Ramos (cell line): ENCODE data around the gene ZNF711.
"Not testable (repeated sequence)": the region's sequence is repeated elsewhere in the genome, so short reads cannot be mapped to it uniquely, and the experiment has no call there.

Source experiments
- in situ Hi-C: fragments of 300-500 bp; cut with MboI; formaldehyde crosslinking; loops from one replicate; pipeline ENCODE4 v1.14.3; 2022; ENCODE audit warnings: low sequenced_read_pairs; ENCODE audit not compliant: unreplicated experiment

Gene ZNF711

DNA sequence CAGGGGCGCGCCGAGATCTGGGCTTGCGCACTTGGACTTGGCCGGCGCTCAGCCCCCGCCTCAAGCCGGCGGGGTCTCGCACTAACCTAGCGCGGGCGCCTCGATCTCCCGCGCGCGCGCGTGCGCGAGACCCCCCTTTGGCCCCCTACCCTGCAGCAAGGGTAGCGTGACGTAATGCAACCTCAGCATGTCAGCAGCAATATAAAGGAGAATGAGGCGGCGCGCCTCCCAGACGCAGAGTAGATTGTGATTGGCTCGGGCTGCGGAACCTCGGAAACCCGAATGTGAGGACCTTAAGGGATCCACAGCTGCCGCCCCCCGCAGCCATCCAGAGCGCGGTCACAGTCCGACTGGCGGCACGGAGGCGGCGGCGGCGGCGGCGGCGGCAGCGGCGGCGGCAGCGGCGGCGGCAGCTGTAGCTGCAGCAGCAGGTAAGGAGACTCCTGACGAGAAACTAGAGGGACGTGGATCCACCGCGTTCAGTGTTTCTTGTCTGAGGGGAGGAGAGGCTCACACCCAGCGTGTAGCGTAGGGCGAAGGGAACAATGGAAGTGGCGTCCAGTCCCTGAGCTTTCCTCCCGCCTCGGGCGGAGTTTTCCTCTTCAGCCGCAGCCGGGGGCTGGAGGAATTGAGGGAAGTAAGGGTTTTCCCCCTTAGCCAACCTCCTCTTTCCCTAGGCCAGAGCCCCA lies at the start of gene ZNF711, which contains the start of gene SATL1:
Gene ZNF711 (plus strand): TSS at position 231 of the 689 bp plus-strand sequence. CDS start 3,582 bp downstream, outside the sequence.
Gene SATL1 (minus strand): TSS at position 19 of the 689 bp plus-strand sequence. CDS start 134,811 bp downstream, outside the sequence.
- in situ Hi-C loops, result no loop called here

DNA sequence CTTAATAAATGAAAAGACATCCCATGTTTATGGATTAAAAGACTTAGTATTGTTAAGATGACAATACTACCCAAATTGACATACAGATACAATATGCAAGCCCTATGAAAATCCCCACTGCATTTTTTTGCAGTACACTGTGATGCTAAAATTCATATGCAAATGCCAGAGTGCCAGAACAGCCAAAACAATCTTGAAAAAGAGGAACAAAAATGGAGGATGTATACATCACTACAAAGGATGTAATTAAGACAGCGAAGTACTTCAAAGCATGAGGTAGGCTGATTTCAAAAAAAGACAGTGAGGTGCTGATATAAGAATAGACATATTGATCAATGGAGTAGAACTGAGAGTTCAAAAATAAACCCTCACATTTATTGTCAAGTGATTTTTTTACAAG lies 47.5 kb upstream of the ZNF711 start:
- in situ Hi-C loops, result no loop called here

GRCh38 chrX:85203461-85203970 lies 40.3 kb upstream of the ZNF711 start:
- in situ Hi-C loops, result no loop called here

DNA sequence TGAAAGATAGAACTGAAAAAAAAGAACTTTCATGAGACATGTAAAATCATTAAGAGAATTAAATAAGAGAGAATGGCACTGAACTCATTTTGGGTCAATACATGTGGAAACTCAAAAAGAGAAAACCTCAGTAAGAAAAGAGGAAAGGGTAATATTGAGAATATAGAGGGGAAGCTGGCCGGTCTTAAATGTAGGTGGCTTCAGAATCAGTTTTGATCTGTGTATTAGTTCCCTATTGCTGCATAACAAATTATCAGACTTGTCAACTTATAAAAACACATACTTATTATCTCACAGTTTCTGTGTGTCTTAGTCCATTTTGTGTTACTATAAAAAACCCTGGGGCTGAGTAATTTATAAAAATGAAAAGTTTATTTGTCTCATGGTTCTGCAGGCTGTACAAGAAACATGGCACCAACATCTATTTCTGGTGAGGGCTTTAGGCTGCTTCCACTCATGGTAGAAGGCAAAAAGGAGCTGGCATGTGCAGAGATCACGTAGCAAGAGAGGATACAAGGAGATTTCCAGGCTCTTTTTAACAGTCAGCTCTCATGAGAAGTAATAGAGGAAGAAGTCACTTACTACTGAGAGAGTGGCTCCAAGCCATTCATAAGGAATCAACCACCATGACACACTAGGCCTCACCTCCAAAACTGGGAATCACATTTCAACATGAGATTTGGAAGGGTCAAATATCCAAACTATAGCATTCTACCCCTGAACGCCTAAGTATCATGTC lies 29.8 kb upstream of the ZNF711 start:
- in situ Hi-C loops, result no loop called here

DNA sequence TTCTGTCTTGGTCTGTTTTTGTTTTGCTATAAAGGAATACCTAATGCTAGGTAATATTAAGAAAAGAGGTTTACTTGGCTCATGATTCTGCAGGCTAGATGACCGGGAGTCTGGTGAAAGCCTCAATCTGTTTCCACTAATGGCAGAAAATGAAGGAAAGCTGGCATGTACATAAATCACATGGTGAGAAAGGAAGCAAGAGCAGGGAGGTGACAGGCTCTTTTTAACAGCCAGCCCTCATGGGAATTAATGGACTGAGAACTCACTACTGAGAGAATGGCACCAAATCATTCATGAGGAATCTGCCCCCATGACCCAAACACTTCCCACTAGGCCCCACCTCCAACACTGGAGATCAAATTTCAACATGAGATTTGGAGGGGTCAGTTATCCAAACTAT lies 27.8 kb upstream of the ZNF711 start:
- in situ Hi-C loops, result no loop called here

DNA sequence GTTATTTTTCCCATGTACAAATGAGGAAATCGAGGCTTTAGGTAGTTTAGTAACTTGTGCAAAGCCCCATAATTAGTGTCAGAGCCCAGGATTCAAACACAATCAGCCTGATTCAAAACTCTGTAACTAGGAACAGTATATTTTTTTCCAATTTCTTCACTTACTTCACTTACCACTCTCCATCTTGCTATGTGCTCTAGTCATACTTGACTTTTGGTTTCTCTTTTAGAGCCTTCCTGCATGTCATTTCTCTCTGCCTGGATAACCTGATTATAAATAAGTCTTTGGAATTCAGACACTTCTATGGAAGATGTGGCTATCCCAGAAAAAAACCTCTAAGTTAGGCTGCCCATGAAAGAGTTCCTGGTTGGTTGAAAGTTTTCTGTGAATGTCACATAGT lies 22.4 kb upstream of the ZNF711 start:
- in situ Hi-C loops, result no loop called here

- in situ Hi-C loops, result no loop called here
Observed at GRCh38 chrX:85223359-85223758, 20.4 kb upstream of the ZNF711 start.

- in situ Hi-C loops, result no loop called here
Observed at GRCh38 chrX:85243155-85243554, 636 bp upstream of the ZNF711 start.

DNA sequence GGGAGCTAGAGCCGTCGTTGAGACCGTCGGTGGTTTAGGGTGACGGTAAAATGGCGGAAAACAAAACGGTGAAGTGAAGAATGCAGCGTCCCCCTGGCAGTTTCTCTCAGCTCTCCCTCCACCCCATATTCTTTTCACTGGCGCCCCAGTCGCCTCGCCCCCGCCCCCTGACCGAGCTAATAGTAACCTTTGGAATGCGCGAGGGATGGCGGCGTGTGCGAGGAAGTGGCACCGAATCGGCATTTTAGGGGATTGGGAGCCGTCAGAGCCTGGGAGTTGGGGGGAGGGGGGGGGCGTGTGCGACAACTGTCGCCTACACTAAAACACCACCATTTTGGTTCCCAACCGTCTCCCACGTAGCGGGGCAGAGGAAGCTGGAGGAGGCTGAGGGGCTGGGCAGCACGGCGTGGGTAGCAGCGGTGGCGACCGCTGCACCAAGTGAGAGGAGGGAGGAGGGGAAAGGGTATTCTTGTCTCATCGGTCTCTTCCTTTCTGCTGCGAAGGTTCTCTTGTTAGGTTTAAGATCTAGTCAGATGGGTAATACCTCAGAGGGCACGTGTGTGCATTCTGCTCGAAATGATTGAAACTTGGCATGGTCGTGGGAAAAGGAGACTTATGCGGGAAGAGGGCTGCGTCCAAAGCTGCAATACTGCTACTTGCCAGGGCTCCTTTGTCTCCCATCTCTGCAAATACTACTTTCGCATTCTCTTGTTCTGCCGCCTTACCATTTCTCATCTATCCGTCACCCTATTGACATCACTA lies 840 bp downstream of the ZNF711 start:
- in situ Hi-C loops, result no loop called here

GRCh38 chrX:85285286-85285685 lies 41.5 kb downstream of the ZNF711 start:
- in situ Hi-C loops, result not testable (repeated sequence)

- in situ Hi-C loops, result no loop called here
Observed at GRCh38 chrX:85288992-85289723, 45.4 kb downstream of the ZNF711 start.

DNA sequence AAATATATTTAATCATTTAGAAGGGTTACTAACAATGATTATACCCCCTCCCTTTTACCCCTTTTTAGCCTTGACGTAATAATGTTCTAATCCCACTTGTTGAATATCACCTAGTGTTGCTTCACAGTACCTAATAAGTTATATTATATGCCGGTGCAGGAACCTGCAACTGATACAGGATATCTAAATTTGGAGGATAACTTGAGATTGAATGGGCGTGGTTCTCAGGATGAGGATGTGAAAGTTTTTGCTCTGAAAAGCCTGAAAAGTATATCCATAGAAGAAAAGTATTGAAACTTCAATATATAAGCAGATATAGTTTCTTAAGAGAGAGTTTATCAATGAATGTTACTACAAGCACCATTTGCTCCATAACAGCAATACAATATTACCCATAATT lies 59.8 kb downstream of the ZNF711 start:
- in situ Hi-C loops, result no loop called here

DNA sequence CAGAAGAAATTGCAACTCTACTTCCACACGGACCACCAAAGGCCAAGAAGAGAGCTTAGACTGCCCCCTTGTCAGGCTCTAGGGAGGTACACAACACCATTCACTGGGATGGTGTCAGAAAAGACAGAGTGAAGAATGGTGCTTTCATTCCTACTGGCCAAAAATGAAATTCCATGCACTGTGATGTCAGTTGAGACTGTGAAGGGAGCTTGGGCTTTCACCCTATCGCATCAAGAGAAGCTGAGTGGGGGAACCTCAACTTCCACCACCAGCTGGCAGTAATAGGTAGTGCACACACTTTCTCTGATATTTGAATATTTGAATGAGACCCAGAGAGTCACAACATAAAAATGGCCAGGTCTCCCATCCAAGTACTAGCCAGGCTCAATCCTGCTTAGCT lies 65.9 kb downstream of the ZNF711 start:
- in situ Hi-C loops, result no loop called here

GRCh38 chrX:85311348-85311747 lies 67.6 kb downstream of the ZNF711 start:
- in situ Hi-C loops, result not testable (repeated sequence)
